HEK293T (cell line): ENCODE measurements around the gene SPC25.

ENCODE experiments used
- CTCF ChIA-PET: fragments of 350-600 bp; formaldehyde crosslinking; extraction: SDS; loops from one replicate; lab custom pipeline; 2021; ENCODE audit warnings: antibody characterized with exemption, inconsistent platforms; lab: Yijun Ruan, JAX
- POLR2A ChIA-PET: fragments of 350-600 bp; formaldehyde crosslinking; extraction: SDS; loops from one replicate; lab custom pipeline; 2020; ENCODE audit warnings: antibody characterized with exemption, inconsistent platforms; lab: Yijun Ruan, JAX
- DNase-seq: peaks from one replicate; pipeline ENCODE4 v3.0.0; 2012; ENCODE audit warnings: mixed read lengths; ENCODE audit errors: extremely low spot score
- ARNT ChIP-seq: fragments of 450-650 bp; IDR thresholded peaks from 2 replicates; pipeline ENCODE4 v1.6.1; 2017; ENCODE audit warnings: mild to moderate bottlenecking
- BHLHE40 ChIP-seq: fragments of 450-650 bp; IDR thresholded peaks from 2 replicates; pipeline ENCODE4 v1.6.1; 2016; ENCODE audit warnings: mild to moderate bottlenecking, moderate library complexity, borderline replicate concordance
- CTBP1 ChIP-seq: fragments of 450-650 bp; IDR thresholded peaks from 2 replicates; pipeline ENCODE4 v1.6.1; 2016; ENCODE audit warnings: borderline replicate concordance
- ELF4 ChIP-seq: fragments of 450-650 bp; IDR thresholded peaks from 2 replicates; pipeline ENCODE4 v1.6.1; 2017; ENCODE audit warnings: antibody characterized with exemption
- FOXA1 ChIP-seq: fragments of 450-650 bp; IDR thresholded peaks from 2 replicates; pipeline ENCODE4 v1.6.1; 2016; ENCODE audit warnings: mild to moderate bottlenecking
- FOXK2 ChIP-seq: fragments of 450-650 bp; IDR thresholded peaks from 2 replicates; pipeline ENCODE4 v1.6.1; 2016; ENCODE audit warnings: mild to moderate bottlenecking
- FOXM1 ChIP-seq: fragments of 450-650 bp; IDR thresholded peaks from 2 replicates; pipeline ENCODE4 v1.6.1; 2017; ENCODE audit warnings: mild to moderate bottlenecking, borderline replicate concordance
- HDGF ChIP-seq: fragments of 450-650 bp; IDR thresholded peaks from 2 replicates; pipeline ENCODE4 v1.6.1; 2017; ENCODE audit warnings: antibody characterized with exemption, borderline replicate concordance
- L3MBTL2 ChIP-seq: fragments of 450-650 bp; conservative IDR thresholded peaks from 2 replicates; pipeline ENCODE4 v1.6.1; 2016; ENCODE audit warnings: mild to moderate bottlenecking
- LEF1 ChIP-seq: fragments of 450-650 bp; IDR thresholded peaks from 2 replicates; pipeline ENCODE4 v1.6.1; 2017; ENCODE audit warnings: mild to moderate bottlenecking, borderline replicate concordance
- NFRKB ChIP-seq: fragments of 450-650 bp; IDR thresholded peaks from 2 replicates; pipeline ENCODE4 v1.6.1; 2016; ENCODE audit warnings: mild to moderate bottlenecking, moderate library complexity
- SP1 ChIP-seq: fragments of 450-650 bp; IDR thresholded peaks from 2 replicates; pipeline ENCODE4 v1.6.1; 2017
- SUZ12 ChIP-seq: fragments of 450-650 bp; IDR thresholded peaks from 2 replicates; pipeline ENCODE4 v1.6.1; 2016; ENCODE audit warnings: mild to moderate bottlenecking
- TARDBP ChIP-seq: fragments of 450-650 bp; IDR thresholded peaks from 2 replicates; pipeline ENCODE4 v1.6.1; 2016
- ZNF384 ChIP-seq: fragments of 450-650 bp; IDR thresholded peaks from 2 replicates; pipeline ENCODE4 v1.6.1; 2016
- TF ChIP-seq, protein P1 (sequence below): fragments of 450-650 bp; IDR thresholded peaks from 2 replicates; pipeline ENCODE4 v1.6.1; 2016

The SPC25 gene

DNA sequence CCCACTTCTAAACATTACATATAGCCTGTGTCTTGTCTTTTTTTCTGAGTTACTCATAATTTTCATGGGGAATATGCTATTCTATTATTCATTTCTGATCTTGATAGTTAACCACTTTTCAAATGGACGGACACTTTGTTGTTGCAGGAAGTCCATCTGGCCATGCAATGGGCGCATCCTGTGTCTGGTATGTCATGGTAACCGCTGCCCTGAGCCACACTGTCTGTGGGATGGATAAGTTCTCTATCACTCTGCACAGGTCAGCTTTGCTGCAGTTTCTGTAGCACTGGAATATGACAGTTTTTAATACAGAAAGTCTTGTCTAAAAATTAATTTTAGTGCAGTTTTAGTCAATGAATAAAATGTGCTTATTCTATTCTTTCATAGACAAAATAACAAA is 14.1 kb upstream of the SPC25 start:
- no peak for DNase-seq
- TF ChIP-seq NFRKB (no peak), CTBP1 (no peak), FOXM1 (no peak), HDGF (no peak), FOXA1 (no peak), ZNF384 (no peak), SP1 (no peak), SUZ12 (no peak), L3MBTL2 (no peak), TARDBP (no peak), BHLHE40 (no peak), ELF4 (no peak), LEF1 (no peak), ARNT (no peak)
- TF ChIP-seq, protein P1, sequence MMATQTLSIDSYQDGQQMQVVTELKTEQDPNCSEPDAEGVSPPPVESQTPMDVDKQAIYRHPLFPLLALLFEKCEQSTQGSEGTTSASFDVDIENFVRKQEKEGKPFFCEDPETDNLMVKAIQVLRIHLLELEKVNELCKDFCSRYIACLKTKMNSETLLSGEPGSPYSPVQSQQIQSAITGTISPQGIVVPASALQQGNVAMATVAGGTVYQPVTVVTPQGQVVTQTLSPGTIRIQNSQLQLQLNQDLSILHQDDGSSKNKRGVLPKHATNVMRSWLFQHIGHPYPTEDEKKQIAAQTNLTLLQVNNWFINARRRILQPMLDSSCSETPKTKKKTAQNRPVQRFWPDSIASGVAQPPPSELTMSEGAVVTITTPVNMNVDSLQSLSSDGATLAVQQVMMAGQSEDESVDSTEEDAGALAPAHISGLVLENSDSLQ = no peak
- ChIA-PET CTCF (no interaction called here), POLR2A (no interaction called here)

DNA sequence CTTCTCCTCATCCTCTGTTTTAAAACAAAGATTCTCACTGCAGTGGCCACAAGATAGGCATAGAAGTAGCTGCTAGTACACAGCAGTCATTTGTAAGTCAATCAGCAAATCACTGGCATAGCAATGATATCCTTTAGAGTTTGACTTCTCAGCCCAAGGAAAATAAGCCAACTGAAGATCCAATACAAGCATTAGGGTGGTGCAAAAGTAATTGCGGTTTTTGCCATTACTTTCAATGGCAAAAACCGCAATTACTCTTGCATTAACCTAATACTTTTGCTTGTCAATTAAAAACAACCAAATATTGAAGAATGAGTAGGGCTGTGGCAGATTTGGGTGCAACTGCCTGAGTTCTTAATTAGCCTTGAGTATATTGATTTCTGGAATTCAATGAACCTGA is 13.7 kb upstream of the SPC25 start:
- TF ChIP-seq ELF4 = peak; percentile 30; the same call in 1 of the 2 replicates
- no peak for TF ChIP-seq CTBP1
- POLR2A ChIA-PET = no interaction called here
- no peak for DNase-seq
- CTCF ChIA-PET = no interaction called here

DNA sequence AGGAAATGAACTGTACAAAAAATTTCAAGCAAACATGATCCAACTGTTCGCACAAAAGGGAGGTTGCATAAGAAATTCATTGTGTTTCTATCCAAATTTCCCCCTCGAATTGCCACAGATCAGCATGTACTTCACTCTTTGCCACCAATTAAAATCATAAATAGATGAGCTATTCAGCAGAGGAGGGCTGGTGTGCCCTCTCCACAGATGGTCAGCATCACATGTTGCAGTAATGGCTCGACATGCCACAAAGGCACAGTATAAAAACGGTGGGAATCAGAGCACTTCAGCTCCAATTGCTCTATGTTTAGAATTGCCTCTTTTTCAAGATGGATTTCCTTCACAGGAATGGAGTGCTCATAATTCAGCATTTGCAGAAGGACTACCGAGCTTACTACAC is 10.8 kb upstream of the SPC25 start, which contains the start of gene G6PC2:
Gene G6PC2, plus strand, starts transcription at position 289 of the 400 bp plus-strand sequence. Its CDS starts 41 bp downstream, at position 330.
- POLR2A ChIA-PET = no interaction called here
- no peak for DNase-seq
- CTCF ChIA-PET = no interaction called here
- TF ChIP-seq, protein P1 = no peak
- TF ChIP-seq TARDBP (no peak), LEF1 (no peak), HDGF (no peak), SUZ12 (no peak), FOXM1 (no peak), ELF4 (no peak), ZNF384 (no peak), BHLHE40 (no peak), CTBP1 (no peak), SP1 (no peak), ARNT (no peak), FOXA1 (no peak)

DNA sequence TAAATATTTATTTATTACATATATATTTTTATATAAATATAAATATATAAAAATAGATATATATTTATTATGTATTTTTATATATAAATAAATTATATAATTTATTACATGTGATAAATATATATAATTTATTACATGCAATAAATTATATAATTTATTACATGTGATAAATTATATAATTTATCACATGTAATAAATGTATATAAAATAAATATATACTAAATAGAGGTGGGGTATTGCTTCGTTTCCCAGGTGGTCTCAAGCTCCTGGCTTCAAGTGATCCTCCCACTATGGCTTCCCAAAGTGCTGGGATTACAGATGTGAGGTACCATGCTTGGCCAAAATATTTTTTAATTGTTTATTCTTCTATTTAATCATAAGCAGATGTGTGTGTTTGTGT is 7.2 kb upstream of the SPC25 start:
- POLR2A ChIA-PET = no interaction called here

DNA sequence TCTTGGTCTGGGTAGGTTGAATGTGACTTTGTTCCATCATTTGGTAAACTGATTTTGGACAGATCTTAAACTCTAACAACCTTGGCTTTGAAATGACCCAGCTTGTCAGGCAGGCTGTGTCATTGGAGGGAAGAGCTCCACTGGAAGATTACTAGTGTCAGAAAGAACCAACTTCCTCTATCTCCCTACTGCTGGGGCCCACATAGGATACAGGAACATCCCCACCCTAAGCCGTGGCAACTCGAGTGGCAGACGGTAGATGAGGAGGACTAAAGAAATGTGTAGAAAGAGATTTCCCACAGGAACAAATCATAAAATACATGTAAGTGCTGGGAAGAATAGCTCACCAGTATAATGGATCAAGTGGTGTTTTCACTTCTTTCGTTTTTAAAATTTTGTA is 6.6 kb upstream of the SPC25 start:
- no peak for DNase-seq
- POLR2A ChIA-PET = no interaction called here
- TF ChIP-seq CTBP1 (no peak), ARNT (no peak), LEF1 (no peak), BHLHE40 (no peak), NFRKB (no peak), HDGF (no peak)
- CTCF ChIA-PET = interaction anchor here (0.6 kb wide), 1 partner anchor 10 kb away, joined by 3 read pairs; no protein-coding TSS in a partner anchor

More for the DNA sequence above, 7.2 kb upstream of the SPC25 start:
- TF ChIP-seq FOXK2 (no peak), ZNF384 (no peak), FOXM1 (no peak), HDGF (no peak), LEF1 (no peak), ARNT (no peak), BHLHE40 (no peak), ELF4 (no peak), CTBP1 (no peak), FOXA1 (no peak), NFRKB (no peak)
- no peak for DNase-seq
- CTCF ChIA-PET = no interaction called here

DNA sequence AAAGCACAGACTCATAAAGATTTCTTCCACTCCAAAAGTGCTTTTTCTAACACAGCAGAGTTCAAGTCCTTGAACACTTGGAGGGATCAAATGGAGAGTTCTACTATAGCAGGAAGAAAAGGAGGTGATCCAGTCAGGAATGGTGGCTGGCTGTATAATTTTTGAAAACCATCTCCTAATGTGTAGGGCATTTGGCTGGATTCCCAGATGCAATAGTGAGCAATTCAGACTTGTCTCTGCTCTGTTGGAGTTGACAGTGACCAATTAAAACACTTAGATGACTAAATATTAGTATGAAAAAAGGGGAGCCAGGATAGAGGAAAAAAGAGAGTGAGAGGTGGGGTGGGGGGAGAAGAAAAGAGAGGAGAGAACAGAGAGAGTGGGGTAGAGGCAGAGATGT is 5.5 kb upstream of the SPC25 start:
- no peak for DNase-seq
- ChIA-PET CTCF (no interaction called here), POLR2A (no interaction called here)
- no peak for TF ChIP-seq ZNF384
- no peak for TF ChIP-seq FOXM1
- no peak for TF ChIP-seq SP1
- no peak for TF ChIP-seq BHLHE40
- no peak for TF ChIP-seq FOXA1
- no peak for TF ChIP-seq LEF1
- no peak for TF ChIP-seq FOXK2
- no peak for TF ChIP-seq TARDBP
- TF ChIP-seq ARNT = no peak
- TF ChIP-seq, protein P1 = no peak
- TF ChIP-seq SUZ12 = no peak
- no peak for TF ChIP-seq L3MBTL2
- no peak for TF ChIP-seq CTBP1
- TF ChIP-seq NFRKB = no peak
- TF ChIP-seq ELF4 = no peak
- TF ChIP-seq HDGF = no peak
